Measurements from ENCODE around the gene PNPLA7.
"Not testable (repeated sequence)": the region's sequence is repeated elsewhere in the genome, so short reads cannot be mapped to it uniquely, and the experiment has no call there.

Gene PNPLA7

GRCh38 chr9:137543237-137543963 lies 6.8 kb downstream of the PNPLA7 start:
- H3K27ac Mint-ChIP-seq, result no peak overlapping the region
- DNase-seq, result no peak
- CTCF ChIA-PET, result no interaction called here
- peaks cover 3% of the 10 kb centered on the region for H3K4me1 Mint-ChIP-seq
- no peaks in the 10 kb centered on the region for H3K9me3 Mint-ChIP-seq
- peaks cover 3% of the 10 kb centered on the region for H3K27me3 Mint-ChIP-seq
- H3K4me3 Mint-ChIP-seq, result no peak overlapping the region
- H3K36me3 Mint-ChIP-seq, result no peaks in the 10 kb centered on the region

GRCh38 chr9:137542486-137542885 lies 7.7 kb downstream of the PNPLA7 start:
- Mint-ChIP-seq H3K27me3 (peaks cover 3% of the 10 kb centered on the region), H3K4me1 (peaks cover 3% of the 10 kb centered on the region), H3K4me3 (no peak overlapping the region), H3K27ac (no peak overlapping the region), H3K9me3 (no peaks in the 10 kb centered on the region), H3K36me3 (peaks cover 2% of the 10 kb centered on the region)
- no peak for DNase-seq
- CTCF ChIA-PET, result no interaction called here

GRCh38 chr9:137540536-137540935 lies 9.7 kb downstream of the PNPLA7 start:
- peaks cover 19% of the 10 kb centered on the region for H3K4me1 Mint-ChIP-seq
- H3K4me3 Mint-ChIP-seq, result no peak overlapping the region
- H3K9me3 Mint-ChIP-seq, result peaks cover 11% of the 10 kb centered on the region
- no peaks in the 10 kb centered on the region for H3K27me3 Mint-ChIP-seq
- CTCF ChIA-PET, result no interaction called here
- no peak for DNase-seq
- peaks cover 13% of the 10 kb centered on the region for H3K36me3 Mint-ChIP-seq
- H3K27ac Mint-ChIP-seq, result no peak overlapping the region

GRCh38 chr9:137538058-137538457 lies 12.1 kb downstream of the PNPLA7 start:
- H3K27me3 Mint-ChIP-seq, result no peaks in the 10 kb centered on the region
- H3K27ac Mint-ChIP-seq, result peak overlapping the region; percentile 76
- H3K4me1 Mint-ChIP-seq, result peaks cover 28% of the 10 kb centered on the region
- H3K4me3 Mint-ChIP-seq, result no peak overlapping the region
- DNase-seq, result no peak
- CTCF ChIA-PET, result no interaction called here
- H3K9me3 Mint-ChIP-seq, result peaks cover 13% of the 10 kb centered on the region
- peaks cover 16% of the 10 kb centered on the region for H3K36me3 Mint-ChIP-seq

- H3K27me3 Mint-ChIP-seq, H3K4me3 Mint-ChIP-seq, CTCF ChIA-PET: not testable (repeated sequence)
- DNase-seq, result peak; percentile 64
- peaks cover 32% of the 10 kb centered on the region for H3K4me1 Mint-ChIP-seq
- H3K27ac Mint-ChIP-seq, result peak overlapping the region; percentile 84
- peaks cover 13% of the 10 kb centered on the region for H3K9me3 Mint-ChIP-seq
- peaks cover 16% of the 10 kb centered on the region for H3K36me3 Mint-ChIP-seq
Observed at GRCh38 chr9:137536594-137537131, 13.5 kb downstream of the PNPLA7 start.

- Mint-ChIP-seq H3K27me3 (peaks cover 13% of the 10 kb centered on the region), H3K4me3 (no peak overlapping the region), H3K4me1 (peaks cover 43% of the 10 kb centered on the region), H3K9me3 (peaks cover 13% of the 10 kb centered on the region), H3K36me3 (peaks cover 16% of the 10 kb centered on the region), H3K27ac (peak overlapping the region; percentile 55)
- CTCF ChIA-PET, result interaction anchor here (0.6 to 1.1 kb wide), 8 partner anchors 11 to 92 kb away, joined by 3 to 8 read pairs (median 4); partner anchors contain the start of genes MRPL41 and PNPLA7
- no peak for DNase-seq
Observed at GRCh38 chr9:137535120-137535428, 15.1 kb downstream of the PNPLA7 start.

- H3K27me3 Mint-ChIP-seq, result peaks cover 13% of the 10 kb centered on the region
- H3K9me3 Mint-ChIP-seq, result peaks cover 13% of the 10 kb centered on the region
- peaks cover 16% of the 10 kb centered on the region for H3K36me3 Mint-ChIP-seq
- peak overlapping the region; percentile 66 for H3K27ac Mint-ChIP-seq
- H3K4me3 Mint-ChIP-seq, result no peak overlapping the region
- peaks cover 43% of the 10 kb centered on the region for H3K4me1 Mint-ChIP-seq
- CTCF ChIA-PET, result interaction anchor here (0.6 to 1.1 kb wide), 8 partner anchors 12 to 93 kb away, joined by 3 to 8 read pairs (median 4); partner anchors contain the start of genes MRPL41 and PNPLA7
- DNase-seq, result no peak
Observed at GRCh38 chr9:137534256-137535119, 15.7 kb downstream of the PNPLA7 start.

GRCh38 chr9:137532891-137533468 lies 17.2 kb downstream of the PNPLA7 start:
- CTCF ChIA-PET, H3K27ac Mint-ChIP-seq, DNase-seq, H3K4me3 Mint-ChIP-seq: not testable (repeated sequence)
- Mint-ChIP-seq H3K9me3 (peaks cover 13% of the 10 kb centered on the region), H3K36me3 (peaks cover 16% of the 10 kb centered on the region), H3K4me1 (peaks cover 43% of the 10 kb centered on the region), H3K27me3 (peaks cover 13% of the 10 kb centered on the region)

GRCh38 chr9:137531099-137531765 lies 19.0 kb downstream of the PNPLA7 start:
- CTCF ChIA-PET, result interaction anchor here (0.6 to 0.9 kb wide), 3 partner anchors 15 to 229 kb away, joined by 3 to 4 read pairs (median 3); partner anchors contain the start of gene NRARP
- H3K9me3 Mint-ChIP-seq, result peaks cover 4% of the 10 kb centered on the region
- H3K27me3 Mint-ChIP-seq, result peaks cover 13% of the 10 kb centered on the region
- DNase-seq, result no peak
- no peak overlapping the region for H3K27ac Mint-ChIP-seq
- H3K4me1 Mint-ChIP-seq, result peaks cover 28% of the 10 kb centered on the region
- H3K36me3 Mint-ChIP-seq, result peaks cover 5% of the 10 kb centered on the region
- H3K4me3 Mint-ChIP-seq, result no peak overlapping the region

- Mint-ChIP-seq H3K4me1 (peaks cover 25% of the 10 kb centered on the region), H3K27me3 (peaks cover 13% of the 10 kb centered on the region), H3K4me3 (no peak overlapping the region), H3K9me3 (peaks cover 2% of the 10 kb centered on the region), H3K27ac (no peak overlapping the region), H3K36me3 (peaks cover 3% of the 10 kb centered on the region)
- DNase-seq, result no peak
- CTCF ChIA-PET, result no interaction called here
Observed at GRCh38 chr9:137530331-137530730, 19.9 kb downstream of the PNPLA7 start.

GRCh38 chr9:137524981-137525317 lies 25.3 kb downstream of the PNPLA7 start:
- no peaks in the 10 kb centered on the region for H3K27me3 Mint-ChIP-seq
- no peaks in the 10 kb centered on the region for H3K36me3 Mint-ChIP-seq
- H3K4me1 Mint-ChIP-seq, result peaks cover 5% of the 10 kb centered on the region
- H3K9me3 Mint-ChIP-seq, result no peaks in the 10 kb centered on the region
- no peak overlapping the region for H3K4me3 Mint-ChIP-seq
- CTCF ChIA-PET, result interaction anchor here (1.0 to 1.8 kb wide), 3 partner anchors 16 to 238 kb away, joined by 3 to 8 read pairs (median 5); no protein-coding TSS in a partner anchor
- DNase-seq, result no peak
- no peak overlapping the region for H3K27ac Mint-ChIP-seq

- no peak overlapping the region for H3K4me3 Mint-ChIP-seq
- no peaks in the 10 kb centered on the region for H3K9me3 Mint-ChIP-seq
- CTCF ChIA-PET, result interaction anchor here (1.0 to 1.8 kb wide), 3 partner anchors 15 to 238 kb away, joined by 3 to 8 read pairs (median 5); no protein-coding TSS in a partner anchor
- no peaks in the 10 kb centered on the region for H3K27me3 Mint-ChIP-seq
- H3K27ac Mint-ChIP-seq, result no peak overlapping the region
- no peak for DNase-seq
- H3K4me1 Mint-ChIP-seq, result peaks cover 5% of the 10 kb centered on the region
- no peaks in the 10 kb centered on the region for H3K36me3 Mint-ChIP-seq
Observed at GRCh38 chr9:137524161-137524980, 25.8 kb downstream of the PNPLA7 start.

- H3K4me1 Mint-ChIP-seq, result peaks cover 5% of the 10 kb centered on the region
- H3K27me3 Mint-ChIP-seq, result no peaks in the 10 kb centered on the region
- CTCF ChIA-PET, result no interaction called here
- no peaks in the 10 kb centered on the region for H3K36me3 Mint-ChIP-seq
- no peak overlapping the region for H3K4me3 Mint-ChIP-seq
- no peak overlapping the region for H3K27ac Mint-ChIP-seq
- no peaks in the 10 kb centered on the region for H3K9me3 Mint-ChIP-seq
- DNase-seq, result no peak
Observed at GRCh38 chr9:137522746-137523455, 27.3 kb downstream of the PNPLA7 start.

Data from activated naive CD4-positive, alpha-beta T cell treated with anti-CD3 and anti-CD28 coated beads, Interleukin-2, amount 10 ng/mL, durations not matched to agents 7 days and 5 days (primary cell).